ENCODE data around the gene POLR1E. TPM values are rescaled to one million over a fixed set of nuclear protein-coding genes. Genes with fewer than 3 reads are reported as not detected.
"Not testable (repeated sequence)": the region's sequence is repeated elsewhere in the genome, so short reads cannot be mapped to it uniquely, and the experiment has no call there.

The POLR1E gene
- total RNA-seq, 1 experiment from 2014 or later = 41.9 TPM

DNA sequence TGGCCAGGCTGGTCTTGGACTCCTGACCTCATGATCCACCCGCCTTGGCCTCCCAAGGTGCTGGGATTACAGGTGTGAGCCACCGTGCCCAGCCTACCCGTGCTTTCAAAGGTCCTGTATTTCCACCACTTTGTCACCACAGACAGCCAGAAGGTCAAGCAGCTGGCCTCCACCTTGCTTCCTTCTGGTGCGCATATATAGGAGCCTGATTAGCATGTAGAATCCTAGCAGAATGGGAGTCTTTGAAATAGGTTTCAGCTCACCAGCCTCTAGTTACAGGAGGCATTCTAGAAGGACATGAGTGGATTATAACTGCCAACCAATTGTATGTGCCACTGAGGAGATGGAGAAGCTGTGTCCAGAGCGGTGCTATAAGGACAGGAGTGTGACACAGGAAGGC, 18.9 kb downstream of the POLR1E start:
- Histone ChIP-seq H3K4me1 (no peaks in the 10 kb centered on the region), H3K27me3 (no peaks in the 10 kb centered on the region), H3K36me3 (peaks cover 55% of the 10 kb centered on the region), H3K27ac (no peak overlapping the region), H3K9me3 (replicated peaks) (no peaks in the 10 kb centered on the region), H3K4me3 (no peak overlapping the region)
- DNase-seq = no peak

DNA sequence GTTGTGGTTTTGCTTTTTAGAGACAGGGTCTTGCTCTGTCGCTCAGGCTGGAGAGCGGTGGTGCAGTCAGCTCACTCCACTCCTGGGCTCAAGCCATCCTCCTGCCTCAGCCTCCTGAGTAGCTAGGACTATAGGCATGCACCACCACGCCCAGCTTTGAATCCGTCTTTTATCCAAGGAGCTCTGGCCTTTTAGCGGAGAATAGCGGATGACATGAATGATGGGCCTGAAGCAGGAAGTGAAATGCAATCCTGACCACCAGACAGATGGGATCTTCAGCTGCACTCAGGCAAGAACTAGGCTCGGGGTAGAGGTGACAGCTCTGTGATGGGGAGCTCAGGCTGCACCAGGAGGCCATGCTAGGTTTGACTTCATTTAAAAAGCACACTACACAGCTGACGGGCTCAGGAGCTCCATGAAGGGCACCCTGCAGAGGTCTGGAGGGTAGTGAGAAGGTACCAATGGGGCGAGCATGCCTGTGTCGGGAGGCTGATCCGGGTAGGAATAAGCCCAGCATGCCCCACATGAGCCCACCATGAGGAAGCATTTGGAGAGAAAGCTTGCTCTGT, 21.9 kb downstream of the POLR1E start:
- DNase-seq = no peak
- no peaks in the 10 kb centered on the region for H3K9me3 ChIP-seq (replicated peaks)
- H3K36me3 ChIP-seq = peaks cover 48% of the 10 kb centered on the region
- H3K4me1 ChIP-seq = no peaks in the 10 kb centered on the region
- H3K27ac ChIP-seq = no peak overlapping the region
- no peaks in the 10 kb centered on the region for H3K27me3 ChIP-seq
- H3K4me3 ChIP-seq = no peak overlapping the region

DNA sequence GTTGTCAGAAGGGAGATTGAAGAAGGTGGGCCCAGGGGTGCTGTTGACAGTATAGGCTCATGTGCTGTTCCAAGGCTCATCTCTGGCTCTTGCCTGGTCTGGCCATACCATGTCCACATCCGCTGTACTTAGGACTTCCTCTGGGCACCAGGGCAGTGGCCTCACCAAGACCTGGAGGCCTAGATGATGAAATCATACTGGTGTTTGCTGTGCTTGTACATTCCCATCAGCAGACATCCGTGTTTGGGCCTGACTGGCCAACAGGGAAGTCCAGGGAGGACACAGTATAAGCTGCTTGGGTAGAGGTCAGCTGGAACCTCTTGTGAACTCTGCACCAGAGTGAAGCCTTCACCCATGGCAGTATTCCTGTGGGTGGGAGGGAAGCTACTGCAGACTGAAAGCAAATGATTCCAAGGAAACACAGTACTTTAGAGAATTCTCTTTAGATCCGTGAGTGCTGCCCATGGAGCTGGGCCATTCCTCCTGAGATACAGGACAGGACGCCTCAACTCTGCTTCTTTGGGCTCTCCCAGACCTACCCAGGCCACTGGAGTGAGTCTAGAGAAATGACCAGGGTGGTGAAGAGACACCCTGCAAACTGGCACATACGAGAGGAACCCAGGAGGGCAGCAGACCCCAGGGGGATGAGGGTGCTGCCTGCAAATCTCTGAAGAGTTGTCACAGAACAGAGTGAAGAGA, 22.5 kb downstream of the POLR1E start:
- no peak overlapping the region for H3K4me3 ChIP-seq
- no peak for DNase-seq
- H3K4me1 ChIP-seq = no peaks in the 10 kb centered on the region
- H3K9me3 ChIP-seq (replicated peaks) = no peaks in the 10 kb centered on the region
- H3K27me3 ChIP-seq = no peaks in the 10 kb centered on the region
- peaks cover 44% of the 10 kb centered on the region for H3K36me3 ChIP-seq
- H3K27ac ChIP-seq = no peak overlapping the region

DNA sequence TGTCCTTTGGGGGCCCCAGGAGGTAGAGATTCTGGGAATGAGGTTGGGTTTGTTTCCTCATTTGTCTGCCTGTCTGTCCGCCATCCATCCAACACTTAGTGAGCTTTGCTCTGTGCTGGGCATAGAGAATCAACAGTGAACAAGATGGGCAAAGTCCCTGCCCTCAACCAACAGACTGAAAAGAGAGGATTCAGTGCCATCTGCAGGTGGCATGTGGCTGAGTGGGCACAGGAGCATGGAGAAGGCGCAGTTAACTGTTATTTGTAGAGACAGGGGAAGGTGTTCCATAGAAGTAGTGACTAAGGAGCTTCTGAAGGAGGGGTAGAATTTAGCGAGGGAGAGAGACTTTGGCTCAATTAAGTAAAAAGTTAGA, 23.1 kb downstream of the POLR1E start:
- Histone ChIP-seq H3K27ac (no peak overlapping the region), H3K4me3 (no peak overlapping the region), H3K9me3 (replicated peaks) (no peaks in the 10 kb centered on the region), H3K36me3 (peaks cover 39% of the 10 kb centered on the region), H3K27me3 (no peaks in the 10 kb centered on the region), H3K4me1 (no peaks in the 10 kb centered on the region)
- no peak for DNase-seq

DNA sequence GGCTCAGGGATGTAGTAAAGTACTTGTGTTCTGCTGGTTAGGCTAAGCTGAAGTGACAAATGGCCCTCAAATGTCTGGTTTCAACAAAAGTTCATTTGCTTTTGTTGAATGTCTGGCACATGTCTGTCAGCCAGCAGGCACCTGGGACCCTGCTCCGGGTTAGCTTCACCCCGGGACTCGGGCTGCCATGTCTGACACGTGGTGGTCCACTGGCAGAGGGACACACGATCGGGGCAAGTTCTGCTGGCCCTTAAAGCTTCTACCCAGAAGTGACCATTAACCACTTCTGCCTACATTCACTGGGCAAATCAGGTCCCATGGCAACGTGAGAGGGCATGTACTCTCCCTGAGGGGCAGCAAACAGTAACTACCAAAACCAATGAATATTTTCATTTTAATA, 23.8 kb downstream of the POLR1E start:
- DNase-seq = no peak
- Histone ChIP-seq H3K36me3 (peaks cover 42% of the 10 kb centered on the region), H3K27ac (no peak overlapping the region), H3K4me1 (no peaks in the 10 kb centered on the region), H3K27me3 (no peaks in the 10 kb centered on the region), H3K9me3 (replicated peaks) (no peaks in the 10 kb centered on the region), H3K4me3 (no peak overlapping the region)

DNA sequence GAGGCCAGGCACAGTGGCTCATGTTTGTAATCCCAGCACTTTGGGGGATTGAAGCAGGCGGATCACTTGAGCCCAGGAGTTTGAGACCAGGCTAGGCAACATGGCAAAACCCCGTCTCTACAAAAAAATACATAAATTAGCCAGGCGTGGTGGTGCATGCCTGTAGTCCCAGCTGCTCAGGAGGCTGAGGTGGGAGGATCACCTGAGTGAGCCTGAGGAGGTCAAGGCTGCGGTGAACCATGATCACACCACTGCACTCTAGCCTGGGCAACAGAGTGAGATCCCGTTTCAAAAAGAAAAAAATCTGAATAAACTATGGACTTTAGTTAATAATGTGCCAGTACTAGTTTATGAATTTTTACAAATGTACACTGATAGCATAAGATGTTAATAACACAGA, 24.3 kb downstream of the POLR1E start:
- not testable (repeated sequence) for DNase-seq; H3K27ac ChIP-seq; H3K27me3 ChIP-seq; H3K4me3 ChIP-seq; H3K4me1 ChIP-seq; H3K9me3 ChIP-seq (replicated peaks)
- H3K36me3 ChIP-seq = peaks cover 48% of the 10 kb centered on the region

DNA sequence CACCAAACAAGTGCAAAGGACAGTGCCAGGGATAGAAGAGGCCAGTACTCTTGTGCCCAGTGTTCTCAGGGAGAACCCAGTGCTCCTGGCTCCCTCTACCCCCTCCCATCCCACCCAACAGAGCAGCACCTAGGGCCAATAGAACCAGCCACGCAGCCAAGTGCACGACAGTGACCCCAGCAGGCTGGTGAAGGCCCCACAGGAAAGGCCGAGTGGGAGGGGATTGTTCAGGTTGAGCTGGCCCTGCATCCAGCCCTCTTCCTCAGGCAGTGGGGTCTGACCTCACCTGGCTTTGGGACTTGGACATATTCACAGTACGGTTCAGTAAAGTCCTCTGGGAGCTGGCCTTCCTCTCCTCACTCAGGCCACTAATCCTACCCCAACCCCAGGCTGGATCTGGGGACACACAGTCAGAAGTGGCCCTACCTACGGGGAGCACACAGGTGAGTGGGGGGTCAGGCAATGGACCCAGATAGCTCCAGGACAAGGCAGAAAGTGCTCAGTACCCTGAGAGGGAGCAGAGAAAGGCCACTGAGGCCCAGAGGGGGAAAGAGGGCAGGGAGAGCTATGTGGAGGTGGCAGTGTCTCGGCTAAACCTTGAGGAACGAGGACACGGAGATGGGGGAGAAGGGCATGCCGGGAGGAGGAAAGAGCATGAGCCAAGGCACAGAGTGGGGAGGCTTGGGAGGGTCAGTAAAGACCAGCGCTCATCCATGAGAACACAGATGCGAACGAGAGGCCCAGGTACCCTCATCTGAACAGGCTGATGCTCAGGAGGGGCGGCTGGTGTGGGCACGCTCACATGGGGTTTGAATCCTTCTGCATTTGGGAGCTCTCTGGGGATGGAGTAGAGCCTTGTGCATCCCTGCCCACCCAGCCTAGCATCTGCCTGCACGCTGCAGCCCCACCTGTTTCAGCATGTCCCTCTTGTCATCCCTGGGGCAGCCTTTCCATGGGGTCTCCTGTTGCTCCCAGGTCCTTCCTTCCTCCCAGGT, 25.6 kb downstream of the POLR1E start:
- Histone ChIP-seq H3K4me1 (no peaks in the 10 kb centered on the region), H3K27ac (no peak overlapping the region), H3K36me3 (peaks cover 45% of the 10 kb centered on the region), H3K9me3 (replicated peaks) (no peaks in the 10 kb centered on the region), H3K4me3 (no peak overlapping the region), H3K27me3 (no peaks in the 10 kb centered on the region)
- DNase-seq = peak; percentile 26 to 44

DNA sequence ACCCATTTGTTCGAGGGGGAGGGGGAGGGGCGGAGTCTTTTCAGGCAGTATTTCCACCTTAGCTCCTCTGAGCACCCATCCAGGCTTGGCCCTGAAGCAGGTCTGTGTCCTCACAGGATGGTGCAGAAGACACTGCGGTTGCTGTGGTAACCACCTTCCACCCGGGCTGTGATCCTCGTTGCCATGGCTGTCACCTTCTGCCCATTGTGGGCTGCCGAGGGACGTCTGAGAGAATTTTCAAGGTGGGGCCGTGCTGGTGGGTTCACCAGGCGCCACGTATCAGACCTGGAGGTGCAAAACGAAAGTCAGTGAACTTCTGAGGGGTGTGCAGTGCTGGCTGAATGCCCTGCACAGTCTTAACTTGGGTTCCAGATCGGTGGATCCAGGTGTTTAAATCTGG, 26.7 kb downstream of the POLR1E start:
- DNase-seq = no peak
- no peaks in the 10 kb centered on the region for H3K9me3 ChIP-seq (replicated peaks)
- no peaks in the 10 kb centered on the region for H3K27me3 ChIP-seq
- H3K4me1 ChIP-seq = no peaks in the 10 kb centered on the region
- H3K36me3 ChIP-seq = peaks cover 42% of the 10 kb centered on the region
- no peak overlapping the region for H3K4me3 ChIP-seq
- no peak overlapping the region for H3K27ac ChIP-seq

DNA sequence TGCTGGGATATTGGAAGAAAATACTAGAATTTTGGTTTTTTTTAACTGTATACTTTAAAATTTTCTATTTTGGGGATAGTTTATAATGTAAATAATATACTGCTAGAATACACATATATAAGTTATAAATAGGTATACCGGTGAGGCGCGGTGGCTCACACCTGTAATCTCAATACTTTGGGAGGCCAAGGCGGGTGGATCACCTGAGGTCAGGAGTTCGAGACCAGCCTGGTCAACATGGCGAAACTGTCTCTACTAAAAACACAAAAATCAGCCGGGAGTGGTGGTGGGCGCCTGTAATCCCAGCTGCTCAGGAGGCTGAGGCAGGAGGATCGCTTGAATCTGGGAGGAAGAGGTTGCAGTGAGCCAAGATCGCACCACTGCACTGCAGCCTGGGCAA, 28.7 kb downstream of the POLR1E start:
- not testable (repeated sequence) for H3K27ac ChIP-seq; H3K4me3 ChIP-seq; H3K27me3 ChIP-seq; H3K4me1 ChIP-seq; DNase-seq; H3K9me3 ChIP-seq (replicated peaks)
- peaks cover 39% of the 10 kb centered on the region for H3K36me3 ChIP-seq

DNA sequence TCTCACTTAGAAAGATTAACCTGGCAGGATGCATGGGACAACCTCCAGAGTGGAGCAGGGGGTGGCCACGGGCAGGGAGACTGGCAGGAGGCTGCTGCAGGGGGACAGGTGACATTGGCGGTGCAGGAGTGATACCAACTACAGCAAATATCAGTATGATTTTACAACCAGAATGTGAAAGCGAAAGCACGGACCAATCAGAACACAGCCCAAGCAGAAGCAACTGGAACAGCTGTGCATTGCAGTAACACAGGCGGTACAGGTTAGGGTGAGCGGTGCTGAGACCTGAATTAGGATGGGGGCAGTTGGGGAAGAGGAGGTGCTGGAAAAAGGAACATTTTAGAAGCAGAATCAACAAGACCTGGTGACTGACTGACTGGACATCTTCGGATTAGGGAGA, 29.3 kb downstream of the POLR1E start:
- Histone ChIP-seq H3K9me3 (replicated peaks) (no peaks in the 10 kb centered on the region), H3K4me3 (no peak overlapping the region), H3K27ac (no peak overlapping the region), H3K4me1 (no peaks in the 10 kb centered on the region), H3K36me3 (peaks cover 41% of the 10 kb centered on the region), H3K27me3 (no peaks in the 10 kb centered on the region)
- DNase-seq = no peak

DNA sequence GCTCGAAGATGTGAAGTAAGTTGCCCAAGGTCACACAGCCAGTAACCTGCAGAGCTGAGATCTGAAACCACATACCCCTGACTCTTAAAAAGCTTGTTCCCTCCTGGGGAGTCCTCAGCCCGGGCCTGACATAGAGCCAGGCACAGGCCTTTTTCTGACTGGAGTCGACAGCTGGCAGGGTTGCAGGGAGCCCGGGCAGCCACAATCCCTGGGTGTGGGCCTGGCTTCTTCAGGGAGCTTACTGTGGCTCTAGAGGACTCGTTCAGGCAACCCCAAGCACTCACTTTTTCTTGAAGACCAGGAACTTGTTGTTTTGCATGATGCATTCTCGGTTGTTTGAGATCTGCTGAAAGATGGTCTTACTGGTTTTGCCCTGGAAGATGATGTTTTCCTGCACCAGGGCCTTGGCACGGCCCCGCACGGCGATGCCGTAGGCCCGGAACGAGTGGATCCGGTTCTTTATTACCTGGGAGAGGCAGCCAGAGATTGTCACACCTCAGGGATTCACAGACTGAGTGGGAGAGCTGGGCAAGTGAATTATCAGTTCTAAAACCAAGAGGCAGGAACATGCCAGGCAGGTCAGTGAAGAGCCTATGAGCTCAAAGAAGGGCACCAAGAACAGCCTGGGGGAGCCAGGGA, 30.0 kb downstream of the POLR1E start:
- no peak for DNase-seq
- Histone ChIP-seq H3K36me3 (peaks cover 43% of the 10 kb centered on the region), H3K4me3 (no peak overlapping the region), H3K4me1 (no peaks in the 10 kb centered on the region), H3K27me3 (no peaks in the 10 kb centered on the region), H3K27ac (no peak overlapping the region), H3K9me3 (replicated peaks) (no peaks in the 10 kb centered on the region)

DNA sequence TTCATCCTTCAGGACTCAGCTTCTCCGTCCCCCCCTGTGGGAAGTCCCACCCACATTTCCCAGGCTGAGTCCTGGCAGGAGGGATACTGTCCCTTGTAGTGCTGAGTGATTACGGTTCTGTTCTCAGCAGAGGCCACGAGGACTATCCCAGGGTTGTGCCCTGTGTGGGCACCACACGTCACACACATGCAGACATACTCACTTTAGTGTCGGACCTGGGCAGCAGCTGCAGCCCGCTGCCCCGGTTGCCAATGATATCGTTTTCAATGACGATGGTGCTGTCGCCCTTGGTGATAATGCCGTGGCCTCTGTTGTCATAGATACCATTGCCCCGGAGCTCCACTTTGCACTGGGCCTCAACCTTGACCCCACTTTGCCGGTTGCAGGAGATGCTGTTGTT, 32.2 kb downstream of the POLR1E start:
- no peaks in the 10 kb centered on the region for H3K9me3 ChIP-seq (replicated peaks)
- DNase-seq = no peak
- H3K36me3 ChIP-seq = peaks cover 56% of the 10 kb centered on the region
- no peaks in the 10 kb centered on the region for H3K27me3 ChIP-seq
- no peaks in the 10 kb centered on the region for H3K4me1 ChIP-seq
- no peak overlapping the region for H3K27ac ChIP-seq
- H3K4me3 ChIP-seq = no peak overlapping the region

DNA sequence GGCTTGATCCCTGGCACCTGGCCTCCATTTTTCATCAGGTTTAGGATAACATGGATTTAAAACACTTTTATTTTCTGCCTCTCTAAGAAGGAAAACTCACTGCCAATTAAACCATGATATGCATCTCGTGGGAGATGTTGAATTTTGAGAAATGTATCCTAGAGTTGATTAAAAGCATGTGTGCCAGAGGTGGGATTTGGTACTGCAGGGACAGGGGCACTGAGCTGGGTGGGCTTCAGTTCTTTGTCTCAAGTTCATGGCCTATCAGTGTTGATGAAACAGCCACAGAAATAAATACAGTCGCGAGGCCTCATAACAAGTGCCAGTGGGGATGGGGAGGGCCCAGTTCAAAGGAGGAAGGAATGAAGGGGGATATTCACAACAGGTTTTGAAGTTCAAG, 34.9 kb downstream of the POLR1E start:
- no peak overlapping the region for H3K27ac ChIP-seq
- H3K36me3 ChIP-seq = peaks cover 56% of the 10 kb centered on the region
- DNase-seq = no peak
- H3K4me3 ChIP-seq = no peak overlapping the region
- H3K9me3 ChIP-seq (replicated peaks) = no peaks in the 10 kb centered on the region
- H3K27me3 ChIP-seq = no peaks in the 10 kb centered on the region
- no peaks in the 10 kb centered on the region for H3K4me1 ChIP-seq

DNA sequence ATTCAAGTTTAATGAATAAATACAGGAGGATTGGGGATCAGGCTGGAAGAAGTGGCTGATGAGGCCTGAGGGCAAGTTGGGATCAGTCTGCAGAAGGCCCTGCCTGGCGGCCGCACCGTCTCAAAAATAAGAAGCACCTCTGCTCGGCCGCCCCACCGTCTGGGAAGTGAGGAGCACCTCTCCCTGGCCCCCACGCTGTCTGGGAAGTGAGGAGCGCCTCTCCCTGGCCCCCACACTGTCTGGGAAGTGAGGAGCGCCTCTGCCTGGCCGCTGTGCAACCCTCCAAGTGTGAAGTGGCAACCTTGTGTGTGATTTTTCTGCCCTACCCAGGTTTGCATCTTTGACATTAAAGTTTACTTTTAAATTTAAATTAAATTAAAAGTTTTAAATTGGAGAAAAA, 35.4 kb downstream of the POLR1E start:
- no peaks in the 10 kb centered on the region for H3K27me3 ChIP-seq
- DNase-seq = no peak
- no peak overlapping the region for H3K27ac ChIP-seq
- peaks cover 58% of the 10 kb centered on the region for H3K36me3 ChIP-seq
- no peak overlapping the region for H3K4me3 ChIP-seq
- no peaks in the 10 kb centered on the region for H3K4me1 ChIP-seq
- H3K9me3 ChIP-seq (replicated peaks) = no peaks in the 10 kb centered on the region

DNA sequence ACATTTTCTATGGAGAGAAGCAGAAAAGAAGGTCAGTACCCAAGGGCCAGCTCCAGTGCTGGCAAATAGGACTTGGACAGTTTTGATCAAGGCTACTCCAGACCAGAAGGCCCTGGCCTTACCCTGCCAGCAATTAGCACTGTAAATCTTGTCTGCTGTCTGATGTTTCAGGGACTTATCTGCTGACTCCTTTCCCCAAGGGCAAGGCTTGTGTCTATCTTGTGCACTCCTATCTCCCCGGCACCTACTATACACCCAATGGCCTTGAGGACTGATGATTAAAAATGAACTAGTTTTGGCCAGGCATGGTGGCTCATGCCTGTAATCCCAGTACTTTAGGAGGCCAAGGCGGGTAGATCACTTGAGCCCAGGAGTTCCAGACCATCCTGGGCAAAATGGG, 37.2 kb downstream of the POLR1E start:
- H3K27ac ChIP-seq = no peak overlapping the region
- H3K4me1 ChIP-seq = no peaks in the 10 kb centered on the region
- no peak for DNase-seq
- H3K9me3 ChIP-seq (replicated peaks) = no peaks in the 10 kb centered on the region
- H3K27me3 ChIP-seq = no peaks in the 10 kb centered on the region
- no peak overlapping the region for H3K4me3 ChIP-seq
- peaks cover 60% of the 10 kb centered on the region for H3K36me3 ChIP-seq
